Panc1 (cell line): ENCODE results near the gene OR8A1.

Experiments
- CTCF ChIP-seq: fragments of 450-650 bp; IDR thresholded peaks from 2 replicates; pipeline ENCODE4 v1.5.1; 2017; ENCODE audit warnings: mild to moderate bottlenecking
- POLR2AphosphoS5 ChIP-seq: IDR thresholded peaks from 2 replicates; pipeline ENCODE4 v1.6.1; 2012; ENCODE audit warnings: mild to moderate bottlenecking, low read depth, low read length, moderate library complexity
- REST ChIP-seq, 2 experiments: IDR thresholded peaks; 2 replicates each; pipeline ENCODE4 v1.6.1; 2011 to 2012; ENCODE audit warnings: low read depth in 2 of 2, control low read depth in 1 of 2, low read length in 1 of 2, mild to moderate bottlenecking in 1 of 2, moderate library complexity in 1 of 2; ENCODE audit not compliant: insufficient read depth in 1 of 2
- SIN3A ChIP-seq: IDR thresholded peaks from 2 replicates; pipeline ENCODE4 v1.6.1; 2012; ENCODE audit warnings: low read depth, mild to moderate bottlenecking, low read length, moderate library complexity, borderline replicate concordance; ENCODE audit not compliant: insufficient read depth

- TF ChIP-seq SIN3A = no peak
- TF ChIP-seq REST (IDR thresholded peaks at IDR 0.05; ENCODE audit: insufficient read depth in 1 of 2, low read depth in 2 of 2, low read length in 1 of 2) = no peak
- TF ChIP-seq POLR2AphosphoS5 = no peak
- no peak for TF ChIP-seq CTCF
These were observed 28.6 kb upstream of the OR8A1 start for GRCh38 chr11:124541204-124541603.
